ENCODE results near the gene C19orf38. TPM values are rescaled to one million over a fixed set of nuclear protein-coding genes. Genes with fewer than 3 reads are reported as not detected.
"Not testable (repeated sequence)": the region's sequence is repeated elsewhere in the genome, so short reads cannot be mapped to it uniquely, and the experiment has no call there.

C19orf38 gene
- total RNA-seq, 1 donor = under 0.01 TPM

DNA sequence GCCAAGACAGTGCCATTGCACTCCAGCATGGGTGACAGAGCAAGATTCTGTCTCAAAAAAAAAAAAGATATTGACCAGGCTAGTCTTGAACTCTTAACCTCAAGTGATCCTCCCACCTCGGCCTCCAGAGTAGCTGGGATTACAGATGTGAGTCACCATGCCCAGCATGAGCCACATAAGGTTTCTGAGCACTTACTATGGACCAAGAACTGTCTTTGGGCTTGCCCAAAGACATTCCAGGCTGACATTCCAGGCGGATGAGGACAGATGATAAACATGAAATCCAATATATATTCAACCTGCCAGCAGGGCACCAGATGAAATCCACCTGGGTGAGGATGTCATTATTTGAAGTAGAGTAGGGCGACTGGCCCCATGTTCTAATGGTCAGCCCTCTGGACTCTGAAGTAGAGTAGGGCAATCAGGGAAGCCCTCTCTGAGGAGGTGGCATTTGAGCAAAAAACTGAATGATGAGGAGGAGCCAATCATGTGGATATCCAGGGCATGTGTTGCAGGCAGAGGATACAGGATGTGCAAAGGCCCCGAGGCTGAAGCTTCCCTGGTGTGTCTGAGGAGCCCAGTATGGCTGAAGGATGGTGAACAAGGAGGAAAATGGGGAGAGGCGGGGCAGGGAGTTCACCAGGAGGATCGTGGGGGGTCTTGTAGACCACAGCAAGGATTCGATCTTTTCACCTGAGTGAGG, 4.0 kb downstream of the C19orf38 start:
- no peaks in the 10 kb centered on the region for H3K9me3 ChIP-seq (ENCODE audit: low read depth, low read length)
- no peaks in the 10 kb centered on the region for H3K79me2 ChIP-seq (ENCODE audit: insufficient read depth, low read length)
- TF ChIP-seq, protein P1, sequence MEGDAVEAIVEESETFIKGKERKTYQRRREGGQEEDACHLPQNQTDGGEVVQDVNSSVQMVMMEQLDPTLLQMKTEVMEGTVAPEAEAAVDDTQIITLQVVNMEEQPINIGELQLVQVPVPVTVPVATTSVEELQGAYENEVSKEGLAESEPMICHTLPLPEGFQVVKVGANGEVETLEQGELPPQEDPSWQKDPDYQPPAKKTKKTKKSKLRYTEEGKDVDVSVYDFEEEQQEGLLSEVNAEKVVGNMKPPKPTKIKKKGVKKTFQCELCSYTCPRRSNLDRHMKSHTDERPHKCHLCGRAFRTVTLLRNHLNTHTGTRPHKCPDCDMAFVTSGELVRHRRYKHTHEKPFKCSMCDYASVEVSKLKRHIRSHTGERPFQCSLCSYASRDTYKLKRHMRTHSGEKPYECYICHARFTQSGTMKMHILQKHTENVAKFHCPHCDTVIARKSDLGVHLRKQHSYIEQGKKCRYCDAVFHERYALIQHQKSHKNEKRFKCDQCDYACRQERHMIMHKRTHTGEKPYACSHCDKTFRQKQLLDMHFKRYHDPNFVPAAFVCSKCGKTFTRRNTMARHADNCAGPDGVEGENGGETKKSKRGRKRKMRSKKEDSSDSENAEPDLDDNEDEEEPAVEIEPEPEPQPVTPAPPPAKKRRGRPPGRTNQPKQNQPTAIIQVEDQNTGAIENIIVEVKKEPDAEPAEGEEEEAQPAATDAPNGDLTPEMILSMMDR (IDR thresholded peaks at IDR 0.05; ENCODE audit: extremely low read depth, low read depth, low read length) = no peak
- H3K36me3 ChIP-seq (ENCODE audit: insufficient read depth, low read length) = no peaks in the 10 kb centered on the region
- H3K4me3 ChIP-seq (ENCODE audit: insufficient read depth, low read length) = no peak overlapping the region
- no peak overlapping the region for H2AFZ ChIP-seq (ENCODE audit: low read length)
- H3K4me1 ChIP-seq (ENCODE audit: insufficient read depth, low read length) = no peaks in the 10 kb centered on the region
- H4K20me1 ChIP-seq (ENCODE audit: insufficient read depth, low read length) = no peaks in the 10 kb centered on the region
- no peak overlapping the region for H3K4me2 ChIP-seq (ENCODE audit: insufficient read depth, low read length)
- peak; percentile 73 for DNase-seq (ENCODE audit: insufficient read length, low spot score, missing footprints)
- H3K27ac ChIP-seq (ENCODE audit: low read depth, low read length) = no peak overlapping the region
- H3K27me3 ChIP-seq (ENCODE audit: insufficient read depth, low read length) = peaks cover 4% of the 10 kb centered on the region

DNA sequence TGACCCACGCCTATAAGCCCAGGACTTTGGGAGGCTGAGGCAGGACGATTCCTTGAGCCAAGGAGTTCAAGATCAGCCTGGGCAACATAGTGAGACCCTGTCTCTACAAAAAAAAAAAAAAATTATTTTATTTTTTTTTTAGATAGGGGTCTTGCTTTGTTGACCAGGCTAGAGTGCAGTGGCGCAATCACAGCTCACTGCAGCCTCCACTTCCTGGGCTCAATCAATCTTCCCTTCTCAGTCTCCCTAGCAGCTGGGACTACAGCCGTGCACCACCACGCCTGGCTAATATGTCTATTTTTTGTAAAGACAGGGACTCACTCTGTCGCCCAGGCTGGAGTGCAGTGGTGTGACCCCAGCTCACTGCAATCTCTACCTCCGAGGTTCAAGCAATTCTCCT, 4.7 kb downstream of the C19orf38 start:
- TF ChIP-seq, protein P1 (IDR thresholded peaks at IDR 0.05; ENCODE audit: extremely low read depth, low read depth, low read length) = no peak
- no peak for DNase-seq (ENCODE audit: insufficient read length, low spot score, missing footprints)

DNA sequence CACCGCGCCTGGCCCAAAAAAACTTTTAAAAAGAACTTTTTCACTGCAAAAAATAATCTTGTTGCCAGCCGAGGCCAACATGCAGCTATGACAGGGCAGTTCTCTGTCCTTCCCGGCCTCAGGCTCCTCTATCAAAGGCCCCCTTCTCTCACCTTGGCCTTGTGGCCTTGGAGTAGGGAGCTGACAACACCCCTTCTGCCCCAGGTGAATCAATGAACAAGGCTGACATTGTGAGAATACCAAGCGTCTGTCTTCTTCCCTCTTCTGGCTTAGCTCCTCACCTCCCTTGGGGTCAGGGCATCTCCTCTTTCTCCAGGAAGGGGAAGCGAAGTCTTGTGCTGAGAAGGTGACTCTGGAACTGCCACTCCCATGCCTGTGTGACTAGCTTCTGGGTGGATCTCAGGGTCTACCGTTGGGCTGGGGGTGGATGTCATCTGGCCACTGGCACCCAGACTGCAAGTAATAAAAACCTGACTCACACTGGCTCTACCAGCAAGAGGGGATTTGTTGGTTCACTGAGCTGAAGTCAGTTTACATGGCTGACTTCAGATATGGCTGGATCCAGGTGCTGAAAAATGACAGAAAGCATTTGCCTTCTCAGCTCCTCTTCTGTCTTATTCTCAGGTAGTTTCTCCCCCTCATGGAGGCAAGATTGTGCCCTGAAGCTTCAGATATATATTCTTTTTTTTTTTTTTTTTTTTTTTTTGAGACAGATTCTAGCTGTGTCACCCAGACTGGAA, 6.3 kb downstream of the C19orf38 start:
- Histone ChIP-seq H3K79me2 (ENCODE audit: insufficient read depth, low read length) (no peaks in the 10 kb centered on the region), H3K9me3 (ENCODE audit: low read depth, low read length) (no peaks in the 10 kb centered on the region), H3K4me1 (ENCODE audit: insufficient read depth, low read length) (no peaks in the 10 kb centered on the region), H3K4me2 (ENCODE audit: insufficient read depth, low read length) (no peak overlapping the region), H4K20me1 (ENCODE audit: insufficient read depth, low read length) (no peaks in the 10 kb centered on the region), H3K27ac (ENCODE audit: low read depth, low read length) (no peak overlapping the region), H3K4me3 (ENCODE audit: insufficient read depth, low read length) (no peak overlapping the region), H2AFZ (ENCODE audit: low read length) (no peak overlapping the region), H3K27me3 (ENCODE audit: insufficient read depth, low read length) (no peaks in the 10 kb centered on the region), H3K36me3 (ENCODE audit: insufficient read depth, low read length) (no peaks in the 10 kb centered on the region)
- TF ChIP-seq, protein P1 (IDR thresholded peaks at IDR 0.05; ENCODE audit: extremely low read depth, low read depth, low read length) = no peak
- peak; percentile 8 for DNase-seq (ENCODE audit: insufficient read length, low spot score, missing footprints)

More for the DNA sequence above, 4.7 kb downstream of the C19orf38 start:
- Histone ChIP-seq H3K9me3 (ENCODE audit: low read depth, low read length) (no peaks in the 10 kb centered on the region), H3K79me2 (ENCODE audit: insufficient read depth, low read length) (no peaks in the 10 kb centered on the region), H3K4me2 (ENCODE audit: insufficient read depth, low read length) (no peak overlapping the region), H3K4me1 (ENCODE audit: insufficient read depth, low read length) (no peaks in the 10 kb centered on the region), H3K36me3 (ENCODE audit: insufficient read depth, low read length) (no peaks in the 10 kb centered on the region), H3K27ac (ENCODE audit: low read depth, low read length) (no peak overlapping the region), H4K20me1 (ENCODE audit: insufficient read depth, low read length) (no peaks in the 10 kb centered on the region), H3K4me3 (ENCODE audit: insufficient read depth, low read length) (no peak overlapping the region), H2AFZ (ENCODE audit: low read length) (no peak overlapping the region), H3K27me3 (ENCODE audit: insufficient read depth, low read length) (peaks cover 4% of the 10 kb centered on the region)

DNA sequence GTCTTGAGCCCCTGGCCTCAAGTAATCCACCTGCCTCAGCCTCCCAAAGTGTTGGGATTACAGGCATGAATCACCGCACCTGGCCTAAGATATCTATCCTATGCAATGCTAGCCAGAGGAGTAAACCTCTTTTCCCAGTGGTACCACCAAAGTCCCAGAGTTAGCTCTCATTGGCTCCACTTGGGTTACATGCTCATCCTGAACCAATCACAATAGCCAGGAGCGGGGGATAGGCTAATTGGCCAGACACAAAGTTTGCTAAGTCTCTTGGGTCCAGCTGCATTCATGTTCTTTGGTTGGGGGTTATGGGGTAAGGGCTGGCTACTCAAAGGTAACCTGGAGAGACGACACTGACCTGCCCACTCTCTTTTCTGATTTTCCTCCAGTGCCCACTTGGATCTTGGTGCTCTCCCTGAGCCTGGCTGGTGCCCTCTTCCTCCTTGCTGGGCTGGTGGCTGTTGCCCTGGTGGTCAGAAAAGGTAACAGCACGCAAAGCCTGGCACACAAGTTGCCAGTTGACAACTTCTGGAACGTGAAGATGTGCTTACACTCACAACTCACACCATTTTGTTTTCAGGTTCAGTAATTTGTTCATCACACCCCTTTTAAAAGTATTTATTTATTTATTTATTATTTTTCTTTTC, 7.8 kb downstream of the C19orf38 start:
- Histone ChIP-seq H2AFZ (ENCODE audit: low read length) (no peak overlapping the region), H3K27ac (ENCODE audit: low read depth, low read length) (no peak overlapping the region), H3K27me3 (ENCODE audit: insufficient read depth, low read length) (no peaks in the 10 kb centered on the region), H3K9me3 (ENCODE audit: low read depth, low read length) (no peaks in the 10 kb centered on the region), H3K4me1 (ENCODE audit: insufficient read depth, low read length) (no peaks in the 10 kb centered on the region), H3K36me3 (ENCODE audit: insufficient read depth, low read length) (no peaks in the 10 kb centered on the region), H3K4me2 (ENCODE audit: insufficient read depth, low read length) (no peak overlapping the region), H4K20me1 (ENCODE audit: insufficient read depth, low read length) (no peaks in the 10 kb centered on the region), H3K4me3 (ENCODE audit: insufficient read depth, low read length) (no peak overlapping the region), H3K79me2 (ENCODE audit: insufficient read depth, low read length) (no peaks in the 10 kb centered on the region)
- TF ChIP-seq, protein P1 (IDR thresholded peaks at IDR 0.05; ENCODE audit: extremely low read depth, low read depth, low read length) = peak; percentile 57
- DNase-seq (ENCODE audit: insufficient read length, low spot score, missing footprints) = no peak

DNA sequence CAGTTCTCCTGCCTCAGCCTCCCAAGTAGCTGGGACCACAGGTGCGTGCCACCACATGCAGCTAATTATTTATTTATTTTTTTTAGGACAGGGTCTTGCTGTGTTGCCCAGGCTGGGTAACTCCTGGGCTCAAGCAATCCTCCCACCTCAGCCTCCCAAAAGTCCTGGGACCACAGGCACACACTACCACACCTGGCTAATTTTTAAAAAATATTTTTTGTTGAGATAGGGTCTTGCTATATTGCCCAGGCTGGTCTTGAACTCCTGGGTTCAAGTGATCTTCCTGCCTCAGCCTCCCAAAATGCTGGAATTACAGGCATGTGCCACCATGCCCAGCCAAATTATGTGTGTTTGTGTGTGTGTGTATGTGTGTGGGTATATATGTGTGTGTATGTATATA, 8.7 kb downstream of the C19orf38 start:
- not testable (repeated sequence) for H4K20me1 ChIP-seq (ENCODE audit: insufficient read depth, low read length); H2AFZ ChIP-seq (ENCODE audit: low read length); DNase-seq (ENCODE audit: insufficient read length, low spot score, missing footprints); H3K79me2 ChIP-seq (ENCODE audit: insufficient read depth, low read length); H3K4me1 ChIP-seq (ENCODE audit: insufficient read depth, low read length); H3K4me3 ChIP-seq (ENCODE audit: insufficient read depth, low read length); H3K27me3 ChIP-seq (ENCODE audit: insufficient read depth, low read length); H3K9me3 ChIP-seq (ENCODE audit: low read depth, low read length); H3K36me3 ChIP-seq (ENCODE audit: insufficient read depth, low read length); H3K27ac ChIP-seq (ENCODE audit: low read depth, low read length); H3K4me2 ChIP-seq (ENCODE audit: insufficient read depth, low read length)
